ENCODE data around the gene DYNAP.

DNA sequence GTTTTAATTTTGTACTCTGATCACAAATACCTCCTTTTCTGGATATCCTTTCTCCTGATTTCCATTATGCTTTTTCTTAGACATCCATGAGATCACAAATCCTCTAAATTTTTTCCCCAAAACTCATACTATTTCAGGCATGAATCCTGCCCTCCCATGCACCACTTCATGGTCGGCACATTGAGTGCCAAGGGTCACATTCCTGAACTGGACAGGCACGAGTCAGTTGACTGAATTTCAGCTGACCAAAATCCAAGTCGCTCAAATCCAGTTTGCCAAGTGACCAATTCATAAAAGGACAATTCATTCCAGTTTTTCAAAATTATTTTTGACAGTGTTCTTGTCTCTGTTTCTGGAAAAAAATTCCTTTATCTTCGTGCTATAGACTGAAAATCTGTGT is 22.1 kb downstream of the DYNAP start:
- TF ChIP-seq, protein P1, sequence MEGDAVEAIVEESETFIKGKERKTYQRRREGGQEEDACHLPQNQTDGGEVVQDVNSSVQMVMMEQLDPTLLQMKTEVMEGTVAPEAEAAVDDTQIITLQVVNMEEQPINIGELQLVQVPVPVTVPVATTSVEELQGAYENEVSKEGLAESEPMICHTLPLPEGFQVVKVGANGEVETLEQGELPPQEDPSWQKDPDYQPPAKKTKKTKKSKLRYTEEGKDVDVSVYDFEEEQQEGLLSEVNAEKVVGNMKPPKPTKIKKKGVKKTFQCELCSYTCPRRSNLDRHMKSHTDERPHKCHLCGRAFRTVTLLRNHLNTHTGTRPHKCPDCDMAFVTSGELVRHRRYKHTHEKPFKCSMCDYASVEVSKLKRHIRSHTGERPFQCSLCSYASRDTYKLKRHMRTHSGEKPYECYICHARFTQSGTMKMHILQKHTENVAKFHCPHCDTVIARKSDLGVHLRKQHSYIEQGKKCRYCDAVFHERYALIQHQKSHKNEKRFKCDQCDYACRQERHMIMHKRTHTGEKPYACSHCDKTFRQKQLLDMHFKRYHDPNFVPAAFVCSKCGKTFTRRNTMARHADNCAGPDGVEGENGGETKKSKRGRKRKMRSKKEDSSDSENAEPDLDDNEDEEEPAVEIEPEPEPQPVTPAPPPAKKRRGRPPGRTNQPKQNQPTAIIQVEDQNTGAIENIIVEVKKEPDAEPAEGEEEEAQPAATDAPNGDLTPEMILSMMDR (IDR thresholded peaks at IDR 0.05 in 2 of 3, conservative IDR thresholded peaks at IDR 0.05 in 1 of 3; ENCODE audit: control insufficient read depth in 2 of 3, extremely low read depth in 1 of 3, insufficient read depth in 1 of 3, low read depth in 3 of 3, low read length in 3 of 3): no peak
- TF ChIP-seq CBX3 (IDR thresholded peaks at IDR 0.05; ENCODE audit: borderline replicate concordance, low read depth): no peak
- no peak for TF ChIP-seq GABPA (IDR thresholded peaks at IDR 0.05; ENCODE audit: low read depth)
- no peak for TF ChIP-seq ASH2L (IDR thresholded peaks at IDR 0.05; ENCODE audit: borderline replicate concordance, low read depth)
